DOHH2 (cell line): ENCODE results near the gene PRR36.
"Not testable (repeated sequence)": the region's sequence is repeated elsewhere in the genome, so short reads cannot be mapped to it uniquely, and the experiment has no call there.

Source experiments
- EZH2phosphoT487 ChIP-seq: fragments of 200-600 bp; sonication (generic); IDR thresholded peaks from 2 replicates; pipeline ENCODE4 v1.6.1; 2017; ENCODE audit warnings: borderline replicate concordance, mild to moderate bottlenecking, antibody characterized with exemption, low read length, moderate library complexity, mixed read lengths
- TF ChIP-seq, protein P1 (sequence below): fragments of 200-600 bp; sonication (generic); IDR thresholded peaks from one replicate; pipeline ENCODE4 v1.5.1; 2014; ENCODE audit warnings: antibody characterized with exemption, mild to moderate bottlenecking, low read depth, low read length; ENCODE audit not compliant: poor library complexity, severe bottlenecking

DNA sequence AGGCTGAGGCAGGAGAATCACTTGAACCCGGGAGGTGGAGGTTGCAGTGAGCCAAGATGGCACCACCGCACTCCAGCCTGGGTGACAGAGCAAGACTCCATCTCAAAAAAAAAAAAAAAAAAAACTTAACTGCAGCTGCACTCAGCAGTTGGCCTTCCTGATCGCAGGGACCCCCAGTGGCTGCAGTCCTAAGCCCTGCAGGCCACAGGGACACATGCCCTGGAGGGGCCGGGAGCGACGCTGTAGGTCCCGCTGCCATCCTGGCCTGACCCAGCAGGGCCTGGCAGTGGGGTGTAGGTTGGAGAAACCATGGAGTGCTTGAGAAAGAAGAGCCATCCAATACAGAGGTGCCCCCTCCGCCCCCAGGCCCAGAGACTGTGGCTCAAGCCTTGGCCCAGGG, 15.1 kb downstream of the PRR36 start:
- TF ChIP-seq, protein P1, sequence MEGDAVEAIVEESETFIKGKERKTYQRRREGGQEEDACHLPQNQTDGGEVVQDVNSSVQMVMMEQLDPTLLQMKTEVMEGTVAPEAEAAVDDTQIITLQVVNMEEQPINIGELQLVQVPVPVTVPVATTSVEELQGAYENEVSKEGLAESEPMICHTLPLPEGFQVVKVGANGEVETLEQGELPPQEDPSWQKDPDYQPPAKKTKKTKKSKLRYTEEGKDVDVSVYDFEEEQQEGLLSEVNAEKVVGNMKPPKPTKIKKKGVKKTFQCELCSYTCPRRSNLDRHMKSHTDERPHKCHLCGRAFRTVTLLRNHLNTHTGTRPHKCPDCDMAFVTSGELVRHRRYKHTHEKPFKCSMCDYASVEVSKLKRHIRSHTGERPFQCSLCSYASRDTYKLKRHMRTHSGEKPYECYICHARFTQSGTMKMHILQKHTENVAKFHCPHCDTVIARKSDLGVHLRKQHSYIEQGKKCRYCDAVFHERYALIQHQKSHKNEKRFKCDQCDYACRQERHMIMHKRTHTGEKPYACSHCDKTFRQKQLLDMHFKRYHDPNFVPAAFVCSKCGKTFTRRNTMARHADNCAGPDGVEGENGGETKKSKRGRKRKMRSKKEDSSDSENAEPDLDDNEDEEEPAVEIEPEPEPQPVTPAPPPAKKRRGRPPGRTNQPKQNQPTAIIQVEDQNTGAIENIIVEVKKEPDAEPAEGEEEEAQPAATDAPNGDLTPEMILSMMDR: not testable (repeated sequence)
- not testable (repeated sequence) for TF ChIP-seq EZH2phosphoT487
